Measurements from ENCODE around the gene DNAJB11. TPM values are rescaled to one million over a fixed set of nuclear protein-coding genes. Genes with fewer than 3 reads are reported as not detected.

Gene DNAJB11
- polyA plus RNA-seq, 2 of the 4 experiments (the other 2 are of a cell fraction): 55.2 to 61.9 TPM

- CTCF ChIA-PET: interaction anchor here (1.3 kb wide), 1 partner anchor 12 kb away, joined by 3 read pairs; no protein-coding TSS in a partner anchor
- no peak overlapping the region for H3K4me2 ChIP-seq
- DNase-seq (ENCODE audit: low read depth in 1 of 2, low spot score in 1 of 2) (no peak), FAIRE-seq (no peak), ATAC-seq (no peak)
- H3K4me3 ChIP-seq: no peak overlapping the region
- H3K9me3 ChIP-seq: no peaks in the 10 kb centered on the region
- POLR2A ChIA-PET: no interaction called here
- TF ChIP-seq CEBPB (IDR thresholded peaks at IDR 0.05): no peak
- no peak for TF ChIP-seq ZSCAN20 (CRISPR knock-in tag; IDR thresholded peaks at IDR 0.05)
- TF ChIP-seq HMGXB4 (CRISPR knock-in tag; IDR thresholded peaks at IDR 0.05; ENCODE audit: borderline replicate concordance): no peak
- TF ChIP-seq TFCP2L1 (CRISPR knock-in tag; IDR thresholded peaks at IDR 0.05): no peak
- TF ChIP-seq ZC3H11A (IDR thresholded peaks at IDR 0.05): no peak
- no peak for TF ChIP-seq FOSB (CRISPR knock-in tag; IDR thresholded peaks at IDR 0.05)
- WGBS (ENCODE audit: missing lambda C conversion rate): 84% methylated on average over 11 of the region's 17 CpGs
- peaks cover 8% of the 10 kb centered on the region for H3K4me1 ChIP-seq
- H3K27ac ChIP-seq: no peak overlapping the region
Observed at GRCh38 chr3:186620213-186621092, 49.9 kb downstream of the DNAJB11 start.

GRCh38 chr3:186621894-186622650, 51.6 kb downstream of the DNAJB11 start:
- ChIA-PET CTCF (interaction anchor here (0.5 to 1.4 kb wide), 6 partner anchors 10 to 477 kb away, joined by 3 to 6 read pairs (median 3); no protein-coding TSS in a partner anchor), POLR2A (no interaction called here)
- no peak overlapping the region for H3K27ac ChIP-seq
- no peak for TF ChIP-seq GATA3 (IDR thresholded peaks at IDR 0.05; ENCODE audit: borderline replicate concordance)
- TF ChIP-seq KDM1A (IDR thresholded peaks at IDR 0.05; ENCODE audit: low read depth): no peak
- TF ChIP-seq SREBF2 (IDR thresholded peaks at IDR 0.05): no peak
- TF ChIP-seq RNF2 (IDR thresholded peaks at IDR 0.05; ENCODE audit: borderline replicate concordance, low read depth): no peak
- no peak for TF ChIP-seq ZSCAN20 (CRISPR knock-in tag; IDR thresholded peaks at IDR 0.05)
- TF ChIP-seq SMC3 (IDR thresholded peaks at IDR 0.05): no peak
- no peak for TF ChIP-seq RCOR1 (IDR thresholded peaks at IDR 0.05; ENCODE audit: low read depth, low read length)
- TF ChIP-seq ELK1 (IDR thresholded peaks at IDR 0.05; ENCODE audit: low read depth, low read length): no peak
- no peak for TF ChIP-seq TFCP2L1 (CRISPR knock-in tag; IDR thresholded peaks at IDR 0.05)
- TF ChIP-seq MAX (IDR thresholded peaks at IDR 0.05): no peak
- TF ChIP-seq RARB (CRISPR knock-in tag; IDR thresholded peaks at IDR 0.05): no peak
- no peak for TF ChIP-seq HDAC2 (IDR thresholded peaks at IDR 0.05)
- no peak for TF ChIP-seq BHLHE40 (IDR thresholded peaks at IDR 0.05; ENCODE audit: low read depth, low read length)
- no peak for TF ChIP-seq PHF8 (IDR thresholded peaks at IDR 0.05; ENCODE audit: borderline replicate concordance, low read depth)
- TF ChIP-seq CHD2 (IDR thresholded peaks at IDR 0.05; ENCODE audit: low read length, partially characterized antibody): no peak
- TF ChIP-seq PBX3 (IDR thresholded peaks at IDR 0.05): no peak
- no peak for TF ChIP-seq NPAS2 (CRISPR knock-in tag; IDR thresholded peaks at IDR 0.05; ENCODE audit: borderline replicate concordance)
- TF ChIP-seq HOXB13 (CRISPR knock-in tag; IDR thresholded peaks at IDR 0.05; ENCODE audit: low read depth): no peak
- no peak for TF ChIP-seq MAZ (IDR thresholded peaks at IDR 0.05; ENCODE audit: borderline replicate concordance, low read depth, low read length)
- no peaks in the 10 kb centered on the region for H3K9me3 ChIP-seq
- H3K4me2 ChIP-seq: no peak overlapping the region
- no peak for DNase-seq (ENCODE audit: low read depth in 1 of 2, low spot score in 1 of 2)
- no peak overlapping the region for H3K4me3 ChIP-seq
- no peak for ATAC-seq
- 45% methylated on average over 7 of the region's 7 CpGs for WGBS (ENCODE audit: missing lambda C conversion rate)
- H3K4me1 ChIP-seq: 0 out of 3 replicates have a peak, but pooled peaks cover 3% of the 10 kb centered on the region
- FAIRE-seq: no peak
